Erythroblast (primary cell): ENCODE measurements around the gene PRPF18.

Experiments used
- DNase-seq, 2 experiments: peaks; one replicate each; lab custom pipeline; 2025; lab: John Stamatoyannopoulos, UW
- GATA1 ChIP-seq: IDR thresholded peaks from 2 replicates; pipeline ENCODE4 v1.6.1; 2011; ENCODE audit warnings: low read depth, mild to moderate bottlenecking, control low read depth, low read length, moderate library complexity
- POLR2A ChIP-seq: IDR thresholded peaks from 2 replicates; pipeline ENCODE4 v1.6.1; 2011; ENCODE audit warnings: mild to moderate bottlenecking, low read length

Gene PRPF18

DNA sequence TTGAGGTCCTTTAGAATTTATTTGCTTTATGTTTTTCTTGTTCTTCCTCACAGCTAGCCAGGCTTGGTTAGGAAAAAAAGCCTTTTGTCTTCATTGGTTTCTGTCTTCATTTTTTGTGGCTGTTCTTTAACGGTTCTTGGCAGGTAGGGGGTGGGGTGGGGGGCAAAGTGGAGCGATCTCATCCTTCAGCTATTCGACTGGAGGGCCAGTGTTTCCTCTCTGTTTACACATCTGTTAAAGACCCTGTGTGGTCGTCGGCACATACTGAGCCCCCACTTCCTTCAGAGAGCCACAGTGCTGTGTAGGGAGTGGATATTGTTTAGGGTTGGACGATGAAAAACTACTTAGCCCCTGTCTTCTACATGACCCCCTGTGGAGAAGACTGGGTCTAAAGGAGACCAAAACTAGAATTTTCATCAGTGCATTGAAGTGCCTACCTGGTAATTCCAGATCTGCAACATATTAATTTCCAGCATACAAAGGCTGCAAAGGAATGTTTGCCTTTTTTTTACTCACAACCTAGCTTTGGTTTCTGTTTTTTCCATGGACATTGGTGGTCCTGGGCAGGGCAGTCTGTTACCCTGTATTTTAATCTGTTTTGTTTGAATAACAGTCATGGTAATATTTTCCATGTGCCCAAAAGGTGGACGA, 29.0 kb downstream of the PRPF18 start:
- no peak for TF ChIP-seq GATA1

DNA sequence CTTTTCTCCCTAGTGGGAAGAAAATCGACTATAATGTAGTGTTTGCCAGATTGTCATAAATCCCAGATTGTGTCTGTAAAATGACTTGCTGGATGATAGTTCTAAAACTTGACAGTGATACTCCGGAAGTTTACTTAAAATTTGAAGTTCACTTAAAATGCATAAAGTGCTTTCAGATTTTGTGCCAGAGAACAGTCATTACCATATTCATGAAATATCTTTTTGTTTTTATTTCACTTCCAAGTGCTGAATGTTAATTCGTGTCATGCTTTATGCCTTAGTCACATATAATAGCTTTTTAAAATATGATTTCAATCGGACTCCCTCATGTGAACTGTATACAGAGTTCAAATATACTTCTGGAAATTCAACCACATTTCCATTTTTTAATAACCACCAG, 30.4 kb downstream of the PRPF18 start:
- no peak for DNase-seq
- TF ChIP-seq POLR2A (no peak), GATA1 (no peak)

More for the DNA sequence above, 29.0 kb downstream of the PRPF18 start:
- no peak for DNase-seq

DNA sequence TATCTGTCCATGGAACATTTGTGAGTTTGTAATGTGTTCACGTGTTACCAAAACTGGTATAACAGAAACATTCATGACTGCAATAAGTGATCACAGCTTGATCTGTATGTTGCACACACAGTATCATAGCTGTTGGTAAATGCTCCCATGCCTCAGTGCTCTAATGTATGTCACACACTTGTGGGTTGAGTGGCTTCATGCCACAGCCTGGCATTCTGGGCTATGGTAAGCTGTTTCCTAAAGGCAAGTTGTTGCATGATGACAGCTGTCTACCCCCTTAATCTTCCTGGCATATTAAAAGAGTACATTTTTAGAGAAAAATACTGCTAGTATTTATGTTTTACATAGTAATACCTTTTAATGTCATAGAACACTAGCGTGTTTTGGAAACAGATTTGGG, 35.2 kb downstream of the PRPF18 start:
- no peak for DNase-seq
- TF ChIP-seq GATA1: no peak
- TF ChIP-seq POLR2A: no peak

- TF ChIP-seq POLR2A (no peak), GATA1 (no peak)
- no peak for DNase-seq
Observed at GRCh38 chr10:13624630-13625029, 37.9 kb downstream of the PRPF18 start.

- DNase-seq: no peak
- no peak for TF ChIP-seq POLR2A
- no peak for TF ChIP-seq GATA1
Observed at GRCh38 chr10:13627459-13628310, 40.9 kb downstream of the PRPF18 start.

DNA sequence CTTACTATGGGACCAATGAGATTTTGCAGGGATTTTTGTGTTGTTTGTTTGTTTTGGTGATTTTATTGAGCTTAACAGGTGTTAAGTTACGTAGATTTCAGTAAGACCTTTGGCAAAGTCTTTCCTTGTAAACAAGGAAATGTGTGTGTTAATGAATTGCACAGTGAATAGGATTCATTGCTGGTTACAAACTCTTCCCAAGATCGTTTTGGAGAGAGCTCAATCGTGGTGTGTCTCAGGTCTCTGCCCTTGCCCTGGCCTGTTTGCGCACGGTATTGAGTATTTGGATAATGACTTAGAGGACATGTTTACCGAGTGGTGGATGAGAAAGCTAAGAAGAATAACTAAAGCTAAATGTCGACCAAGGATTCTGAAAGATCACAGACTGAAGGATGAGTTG, 41.9 kb downstream of the PRPF18 start:
- no peak for TF ChIP-seq GATA1
- no peak for TF ChIP-seq POLR2A
- DNase-seq: no peak

DNA sequence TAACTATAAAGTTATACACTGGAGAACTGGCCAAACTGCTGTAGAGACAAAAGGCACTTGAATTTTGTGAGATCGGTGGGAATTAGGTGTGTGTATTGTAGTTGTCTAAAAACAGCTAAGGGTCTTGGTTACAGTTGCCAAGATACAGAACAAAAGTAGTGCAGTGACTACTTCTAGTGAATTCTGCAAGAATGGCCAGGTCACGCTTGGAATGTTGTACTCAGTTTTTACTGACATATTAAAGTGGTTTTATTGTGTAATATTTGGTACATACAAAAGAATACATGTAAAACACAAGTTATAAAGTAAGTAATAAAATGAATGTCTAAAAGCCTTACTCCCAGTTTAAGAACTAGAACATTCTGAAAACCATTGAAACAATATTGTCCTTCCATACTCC, 42.4 kb downstream of the PRPF18 start:
- no peak for TF ChIP-seq GATA1
- TF ChIP-seq POLR2A: no peak
- no peak for DNase-seq

DNA sequence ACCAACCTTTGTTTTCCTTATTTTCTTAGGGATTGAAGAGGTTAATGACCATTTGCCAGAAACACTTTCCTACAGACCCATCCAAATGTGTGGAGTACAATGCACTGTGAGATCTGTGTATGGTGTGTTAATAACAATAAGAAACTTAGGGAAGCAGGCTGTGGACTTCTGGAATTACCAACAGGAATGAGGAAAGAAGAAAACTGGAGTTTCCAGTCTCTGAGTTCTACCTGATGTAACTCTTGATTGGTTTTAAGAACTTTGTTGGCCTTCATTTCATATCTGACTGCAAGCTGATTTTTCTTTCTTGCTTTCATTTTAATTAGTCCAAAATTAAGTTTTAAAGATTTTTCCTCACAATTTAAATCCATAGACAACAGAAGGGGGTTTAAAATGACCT, 43.5 kb downstream of the PRPF18 start:
- no peak for DNase-seq
- TF ChIP-seq POLR2A: no peak
- TF ChIP-seq GATA1: no peak

DNA sequence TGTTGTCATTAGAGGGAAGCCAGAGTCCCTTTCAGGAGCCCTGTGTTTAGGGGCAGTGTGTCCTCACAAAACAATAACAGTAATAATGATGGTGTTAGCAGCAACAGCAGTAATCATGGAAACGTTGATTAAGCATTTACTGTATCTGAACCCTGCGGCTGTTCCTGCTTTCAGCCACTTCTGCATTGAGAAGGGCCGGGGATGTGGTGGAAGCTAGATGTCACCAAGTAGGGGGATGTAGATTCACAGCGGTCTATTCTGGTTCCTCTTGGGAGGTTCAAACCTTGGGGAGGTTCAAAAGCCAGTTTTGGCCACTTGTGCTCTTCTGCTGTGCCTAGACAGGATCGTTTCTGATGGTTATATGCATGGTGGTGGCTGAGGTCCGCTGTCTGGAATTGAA, 44.8 kb downstream of the PRPF18 start:
- DNase-seq: no peak
- TF ChIP-seq POLR2A: no peak
- no peak for TF ChIP-seq GATA1

DNA sequence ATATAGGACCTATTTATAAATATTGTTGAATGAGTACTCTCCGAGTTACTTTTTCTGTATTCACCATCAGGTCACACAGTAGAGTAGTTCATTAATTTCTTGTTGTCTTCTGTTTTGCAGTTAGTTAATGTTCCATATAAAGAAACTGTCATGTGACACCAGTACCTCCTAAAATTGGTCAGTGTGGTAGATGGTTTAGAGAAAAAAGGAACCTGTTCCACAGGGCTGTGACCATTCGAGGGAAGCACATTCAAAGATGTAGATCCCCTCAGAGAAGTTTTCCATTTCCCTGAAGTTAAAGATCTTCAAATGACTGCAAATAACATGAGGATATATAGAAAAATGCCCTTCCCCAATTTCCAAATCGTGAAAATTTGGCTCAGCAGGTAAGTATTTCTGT, 45.7 kb downstream of the PRPF18 start:
- DNase-seq: no peak
- TF ChIP-seq GATA1 (no peak), POLR2A (no peak)

DNA sequence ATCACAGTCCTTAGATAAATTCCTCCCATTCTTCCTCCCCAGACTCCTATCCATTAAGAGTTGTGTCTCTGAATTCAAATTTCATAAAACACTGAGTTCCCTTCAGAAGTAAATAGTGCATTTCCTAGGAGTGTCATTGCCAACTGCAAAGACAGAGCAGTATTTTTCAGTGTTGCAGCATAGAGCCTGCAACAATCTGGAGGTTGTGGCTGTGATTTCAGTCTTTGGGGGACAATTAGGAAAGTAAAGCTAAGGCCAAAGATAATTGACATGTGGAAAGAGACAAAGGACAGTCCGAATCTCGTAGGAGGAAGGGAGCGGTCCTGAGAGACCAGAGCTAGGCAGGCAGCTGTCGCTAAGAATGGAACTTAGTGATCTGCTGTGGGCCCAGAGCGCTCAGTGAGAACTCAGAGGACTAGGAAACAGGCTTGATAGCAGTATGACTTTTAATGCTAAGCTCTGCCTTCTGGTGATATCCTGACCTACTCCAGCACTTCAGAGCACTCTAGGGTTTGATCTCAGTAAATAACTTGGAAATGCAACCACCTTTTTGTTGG, 46.2 kb downstream of the PRPF18 start:
- DNase-seq: no peak
- TF ChIP-seq GATA1 (no peak), POLR2A (no peak)

DNA sequence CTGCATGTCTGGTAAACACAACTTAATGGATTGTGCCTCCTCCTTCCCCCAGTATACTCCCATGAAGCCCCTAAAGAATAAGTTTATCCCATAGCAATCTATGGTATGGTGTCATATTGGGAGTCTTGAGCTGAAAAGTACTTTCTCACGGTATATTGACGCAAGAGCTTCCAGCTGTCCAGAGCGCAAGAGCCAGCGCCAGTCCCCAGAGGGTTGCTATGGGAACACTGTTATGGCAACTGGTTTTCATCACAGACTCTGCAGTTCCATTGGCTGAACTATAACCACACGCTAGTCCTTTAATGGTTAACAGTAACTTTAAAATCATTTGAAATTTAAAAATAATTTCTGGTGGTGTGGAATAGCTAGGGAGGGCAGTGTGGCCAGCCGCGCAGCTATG, 46.9 kb downstream of the PRPF18 start:
- no peak for DNase-seq
- no peak for TF ChIP-seq POLR2A
- no peak for TF ChIP-seq GATA1

DNA sequence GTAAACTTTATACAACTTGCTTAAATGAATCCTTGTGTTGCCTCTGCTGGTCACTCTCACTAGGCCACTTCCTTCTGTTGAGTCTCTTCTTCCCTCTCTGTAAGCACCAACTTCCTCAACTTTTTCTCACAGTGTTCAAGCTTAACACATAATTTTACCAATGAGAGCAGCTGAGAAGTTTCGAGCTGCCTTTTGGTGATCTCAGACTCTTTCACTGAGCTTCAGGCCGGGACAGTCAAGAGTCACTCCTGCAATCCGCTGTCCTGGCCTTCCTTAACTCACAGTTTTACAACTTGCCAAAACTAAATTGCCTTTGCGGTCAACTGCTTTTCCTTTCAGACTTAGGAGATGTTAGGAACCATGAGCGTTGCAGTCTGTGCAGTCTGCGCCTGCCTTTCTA, 47.4 kb downstream of the PRPF18 start:
- TF ChIP-seq GATA1 (no peak), POLR2A (no peak)
- no peak for DNase-seq

- no peak for TF ChIP-seq POLR2A
- no peak for TF ChIP-seq GATA1
- no peak for DNase-seq
Observed at GRCh38 chr10:13636776-13637175, 50.0 kb downstream of the PRPF18 start.
